ENCODE measurements around the gene HOOK2.

HOOK2 gene

GRCh38 chr19:12769689-12770088, 5.7 kb downstream of the HOOK2 start:
- in situ Hi-C loops (cut with HindIII; ENCODE audit: low pct_unique_long_range_greater_than_20kb, low sequenced_read_pairs): no loop called here
- DNase-seq (ENCODE audit: low read depth in 1 of 2, low spot score in 1 of 2): no peak
- no peak for TF ChIP-seq JUND (IDR thresholded peaks at IDR 0.05; ENCODE audit: low read depth)

GRCh38 chr19:12767666-12768065, 7.7 kb downstream of the HOOK2 start:
- TF ChIP-seq JUND (IDR thresholded peaks at IDR 0.05; ENCODE audit: low read depth): no peak
- DNase-seq (ENCODE audit: low read depth in 1 of 2, low spot score in 1 of 2): no peak
- in situ Hi-C loops (cut with HindIII; ENCODE audit: low pct_unique_long_range_greater_than_20kb, low sequenced_read_pairs): no loop called here

GRCh38 chr19:12767150-12767549, 8.2 kb downstream of the HOOK2 start:
- in situ Hi-C loops (cut with HindIII; ENCODE audit: low pct_unique_long_range_greater_than_20kb, low sequenced_read_pairs): no loop called here
- no peak for TF ChIP-seq JUND (IDR thresholded peaks at IDR 0.05; ENCODE audit: low read depth)
- no peak for DNase-seq (ENCODE audit: low read depth in 1 of 2, low spot score in 1 of 2)

- in situ Hi-C loops (cut with HindIII; ENCODE audit: low pct_unique_long_range_greater_than_20kb, low sequenced_read_pairs): no loop called here
- TF ChIP-seq JUND (IDR thresholded peaks at IDR 0.05; ENCODE audit: low read depth): no peak
- no peak for DNase-seq (ENCODE audit: low read depth in 1 of 2, low spot score in 1 of 2)
Observed at GRCh38 chr19:12766051-12766521, 9.3 kb downstream of the HOOK2 start.

GRCh38 chr19:12764698-12765097, 10.7 kb downstream of the HOOK2 start:
- in situ Hi-C loops (cut with HindIII; ENCODE audit: low pct_unique_long_range_greater_than_20kb, low sequenced_read_pairs): no loop called here
- no peak for DNase-seq (ENCODE audit: low read depth in 1 of 2, low spot score in 1 of 2)

GRCh38 chr19:12763100-12763499, 12.3 kb downstream of the HOOK2 start:
- no peak for TF ChIP-seq JUND (IDR thresholded peaks at IDR 0.05; ENCODE audit: low read depth)
- no peak for DNase-seq (ENCODE audit: low read depth in 1 of 2, low spot score in 1 of 2)
- in situ Hi-C loops (cut with HindIII; ENCODE audit: low pct_unique_long_range_greater_than_20kb, low sequenced_read_pairs): no loop called here

More at GRCh38 chr19:12764698-12765097, 10.7 kb downstream of the HOOK2 start:
- no peak for TF ChIP-seq JUND (IDR thresholded peaks at IDR 0.05; ENCODE audit: low read depth)

- TF ChIP-seq JUND (IDR thresholded peaks at IDR 0.05; ENCODE audit: low read depth): no peak
- no peak for DNase-seq (ENCODE audit: low read depth in 1 of 2, low spot score in 1 of 2)
- in situ Hi-C loops (cut with HindIII; ENCODE audit: low pct_unique_long_range_greater_than_20kb, low sequenced_read_pairs): no loop called here
Observed at GRCh38 chr19:12759686-12760085, 15.7 kb downstream of the HOOK2 start.

- no peak for TF ChIP-seq JUND (IDR thresholded peaks at IDR 0.05; ENCODE audit: low read depth)
- in situ Hi-C loops (cut with HindIII; ENCODE audit: low pct_unique_long_range_greater_than_20kb, low sequenced_read_pairs): no loop called here
- peak in 1 of 2 experiments; percentile 66 for DNase-seq (ENCODE audit: low read depth in 1 of 2, low spot score in 1 of 2)
Observed at GRCh38 chr19:12757544-12758274, 17.6 kb downstream of the HOOK2 start.

- in situ Hi-C loops (cut with HindIII; ENCODE audit: low pct_unique_long_range_greater_than_20kb, low sequenced_read_pairs): no loop called here
- TF ChIP-seq JUND (IDR thresholded peaks at IDR 0.05; ENCODE audit: low read depth): no peak
- no peak for DNase-seq (ENCODE audit: low read depth in 1 of 2, low spot score in 1 of 2)
Observed at GRCh38 chr19:12756150-12756883, 19.0 kb downstream of the HOOK2 start.

- TF ChIP-seq JUND (IDR thresholded peaks at IDR 0.05; ENCODE audit: low read depth): no peak
- DNase-seq (ENCODE audit: low read depth in 1 of 2, low spot score in 1 of 2): no peak
- in situ Hi-C loops (cut with HindIII; ENCODE audit: low pct_unique_long_range_greater_than_20kb, low sequenced_read_pairs): no loop called here
Observed at GRCh38 chr19:12754465-12755196, 20.7 kb downstream of the HOOK2 start.

GRCh38 chr19:12752056-12752781, 23.1 kb downstream of the HOOK2 start:
- no peak for DNase-seq (ENCODE audit: low read depth in 1 of 2, low spot score in 1 of 2)
- in situ Hi-C loops (cut with HindIII; ENCODE audit: low pct_unique_long_range_greater_than_20kb, low sequenced_read_pairs): no loop called here
- TF ChIP-seq JUND (IDR thresholded peaks at IDR 0.05; ENCODE audit: low read depth): no peak

- no peak for DNase-seq (ENCODE audit: low read depth in 1 of 2, low spot score in 1 of 2)
- in situ Hi-C loops (cut with HindIII; ENCODE audit: low pct_unique_long_range_greater_than_20kb, low sequenced_read_pairs): no loop called here
- TF ChIP-seq JUND (IDR thresholded peaks at IDR 0.05; ENCODE audit: low read depth): no peak
Observed at GRCh38 chr19:12751635-12752034, 23.7 kb downstream of the HOOK2 start, which contains the start of gene BEST2. BEST2 (plus strand) TSS chr19:12751791; CDS start chr19:12752593, 802 bp downstream.

Data from T47D (cell line).